Activated CD8-positive, alpha-beta T cell treated with anti-CD3 and anti-CD28 coated beads for 36 hours (primary cell): ENCODE results near the gene OR1N1. TPM values are rescaled to one million over a fixed set of nuclear protein-coding genes. Genes with fewer than 3 reads are reported as not detected.
"Not testable (repeated sequence)": the region's sequence is repeated elsewhere in the genome, so short reads cannot be mapped to it uniquely, and the experiment has no call there.

Experiments used
- ATAC-seq: fragments of 200-7000 bp; cut with Tn5 transposase; one replicate; pipeline ENCODE4 v1.10.0; 2021; ENCODE audit warnings: mild to moderate bottlenecking, moderate library complexity
- CTCF ChIA-PET: fragments of 350-600 bp; sonication (Branson Sonifier 250); formaldehyde crosslinking; loops from one replicate; lab custom pipeline; 2021; ENCODE audit warnings: antibody characterized with exemption; lab: Charles Lee
- POLR2A ChIA-PET: fragments of 350-600 bp; sonication (Branson Sonifier 250); formaldehyde crosslinking; loops from one replicate; lab custom pipeline; 2021; ENCODE audit warnings: antibody characterized with exemption; lab: Charles Lee
- DNase-seq: peaks from one replicate; pipeline ENCODE4 v3.0.0-alpha.2; 2020
- H3K27ac Mint-ChIP-seq: one replicate; pipeline ENCODE4 v1.8.0; 2021; ENCODE audit warnings: mild to moderate bottlenecking, mixed read lengths
- H3K27me3 Mint-ChIP-seq: one replicate; pipeline ENCODE4 v1.8.0; 2021; ENCODE audit warnings: mixed read lengths
- H3K36me3 Mint-ChIP-seq: one replicate; pipeline ENCODE4 v1.8.0; 2021; ENCODE audit warnings: low read depth, mixed read lengths
- H3K4me1 Mint-ChIP-seq: one replicate; pipeline ENCODE4 v1.8.0; 2021; ENCODE audit warnings: low read depth, mixed read lengths
- H3K4me3 Mint-ChIP-seq: one replicate; pipeline ENCODE4 v1.8.0; 2021; ENCODE audit warnings: mild to moderate bottlenecking, moderate library complexity, mixed read lengths
- H3K9me3 Mint-ChIP-seq: one replicate; pipeline ENCODE4 v1.8.0; 2021; ENCODE audit warnings: mixed read lengths
- intact Hi-C: fragments of 100-400 bp; cut with micrococcal nuclease; formaldehyde crosslinking; loops from one replicate; pipeline ENCODE4 v1.10.0; 2022
- total RNA-seq, 2 experiments: library from RNA; stranded (reverse); gene quantifications; one replicate each; pipeline ENCODE4 v1.2.3, GENCODE V29; 2021
- TF ChIP-seq, protein P1 (sequence below): fragments of 200-600 bp; IDR thresholded peaks from one replicate; pipeline ENCODE4 v1.8.0; 2022; ENCODE audit warnings: antibody characterized with exemption, mild to moderate bottlenecking

Gene OR1N1
- total RNA-seq, 2 experiments from 2014 or later, result not detected

DNA sequence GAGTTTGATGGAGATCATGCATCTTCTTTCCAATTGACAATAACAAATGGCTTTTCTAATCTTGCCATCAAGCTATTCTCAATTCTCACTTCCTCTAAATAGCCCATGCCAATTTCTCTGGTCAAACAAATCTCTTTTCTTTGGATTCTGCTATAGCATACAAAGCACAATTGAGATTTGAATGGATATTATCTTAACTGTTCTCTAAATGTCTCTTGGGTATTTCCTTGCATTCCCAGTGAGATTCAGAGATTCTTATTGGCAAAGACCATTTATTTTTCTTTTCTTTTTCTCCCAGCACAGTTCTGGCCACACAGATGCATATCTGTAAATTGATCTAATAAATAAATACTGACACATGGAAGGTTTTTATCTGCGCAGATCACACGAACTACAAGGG lies 25.7 kb upstream of the OR1N1 start, which contains the start of gene OR1N2:
TSS of gene OR1N2 (plus strand) at position 301 of the 400 bp plus-strand sequence. CDS start 100 bp downstream, outside the sequence.
- TF ChIP-seq, protein P1, sequence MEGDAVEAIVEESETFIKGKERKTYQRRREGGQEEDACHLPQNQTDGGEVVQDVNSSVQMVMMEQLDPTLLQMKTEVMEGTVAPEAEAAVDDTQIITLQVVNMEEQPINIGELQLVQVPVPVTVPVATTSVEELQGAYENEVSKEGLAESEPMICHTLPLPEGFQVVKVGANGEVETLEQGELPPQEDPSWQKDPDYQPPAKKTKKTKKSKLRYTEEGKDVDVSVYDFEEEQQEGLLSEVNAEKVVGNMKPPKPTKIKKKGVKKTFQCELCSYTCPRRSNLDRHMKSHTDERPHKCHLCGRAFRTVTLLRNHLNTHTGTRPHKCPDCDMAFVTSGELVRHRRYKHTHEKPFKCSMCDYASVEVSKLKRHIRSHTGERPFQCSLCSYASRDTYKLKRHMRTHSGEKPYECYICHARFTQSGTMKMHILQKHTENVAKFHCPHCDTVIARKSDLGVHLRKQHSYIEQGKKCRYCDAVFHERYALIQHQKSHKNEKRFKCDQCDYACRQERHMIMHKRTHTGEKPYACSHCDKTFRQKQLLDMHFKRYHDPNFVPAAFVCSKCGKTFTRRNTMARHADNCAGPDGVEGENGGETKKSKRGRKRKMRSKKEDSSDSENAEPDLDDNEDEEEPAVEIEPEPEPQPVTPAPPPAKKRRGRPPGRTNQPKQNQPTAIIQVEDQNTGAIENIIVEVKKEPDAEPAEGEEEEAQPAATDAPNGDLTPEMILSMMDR, result no peak
- Mint-ChIP-seq H3K27ac (no peak within 1 kb of the TSS), H3K4me3 (no peak within 1 kb of the TSS), H3K36me3 (no peaks in the 10 kb centered on the region), H3K4me1 (no peaks in the 10 kb centered on the region), H3K9me3 (no peaks in the 10 kb centered on the region), H3K27me3 (peaks cover 17% of the 10 kb centered on the region)
- intact Hi-C loops, result no loop called here
- CTCF ChIA-PET, result no interaction called here
- DNase-seq (no peak), ATAC-seq (no peak)
- POLR2A ChIA-PET, result interaction anchor here (1.2 kb wide), 1 partner anchor 23 kb away, joined by 3 read pairs; no protein-coding TSS in a partner anchor

DNA sequence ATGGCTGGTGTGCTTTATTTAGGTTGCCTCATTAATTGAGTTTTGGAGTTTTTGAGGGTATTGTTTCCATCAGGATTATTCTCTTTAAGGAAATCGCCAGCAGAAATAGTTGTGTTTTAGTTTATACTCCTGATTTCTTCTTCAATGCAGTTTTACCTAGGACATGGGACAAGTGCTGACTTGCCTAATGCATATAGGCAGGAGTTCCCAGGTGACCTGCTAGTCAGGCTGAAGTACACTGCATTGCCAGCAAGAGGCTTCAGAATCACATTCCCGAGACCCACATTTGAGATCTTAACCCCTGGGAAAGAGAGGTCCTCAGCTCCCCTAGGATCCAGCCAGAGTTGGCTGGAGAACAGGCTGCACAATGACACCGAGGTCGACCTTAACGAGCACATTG lies 24.3 kb upstream of the OR1N1 start:
- DNase-seq (no peak), ATAC-seq (no peak)
- Mint-ChIP-seq H3K36me3 (no peaks in the 10 kb centered on the region), H3K27me3 (peaks cover 22% of the 10 kb centered on the region), H3K4me1 (no peaks in the 10 kb centered on the region), H3K27ac (no peak overlapping the region), H3K9me3 (no peaks in the 10 kb centered on the region), H3K4me3 (no peak overlapping the region)
- ChIA-PET POLR2A (no interaction called here), CTCF (no interaction called here)
- TF ChIP-seq, protein P1, result no peak
- intact Hi-C loops, result no loop called here

DNA sequence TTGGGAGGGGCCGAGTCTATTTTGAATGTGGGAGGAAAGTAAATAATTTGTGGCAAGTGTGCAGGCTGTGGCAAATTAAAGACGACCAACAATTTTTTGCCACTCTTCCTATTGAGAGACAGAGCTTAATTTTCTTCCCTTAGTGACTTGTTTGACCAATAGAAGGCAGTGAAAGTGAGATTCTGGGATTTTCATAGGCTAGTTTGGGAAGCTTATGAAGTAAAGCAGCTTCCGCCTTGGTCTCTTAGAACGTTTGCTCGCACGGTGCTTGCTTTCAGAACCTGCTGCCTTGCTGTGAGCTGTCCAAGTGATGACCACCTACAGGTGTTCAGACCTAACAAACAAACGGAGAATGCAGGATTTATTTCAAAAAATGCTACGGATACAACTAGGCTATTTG lies 19.1 kb upstream of the OR1N1 start:
- Mint-ChIP-seq H3K27ac (no peak overlapping the region), H3K4me3 (no peak overlapping the region), H3K4me1 (no peaks in the 10 kb centered on the region), H3K9me3 (no peaks in the 10 kb centered on the region), H3K36me3 (no peaks in the 10 kb centered on the region), H3K27me3 (peaks cover 16% of the 10 kb centered on the region)
- ChIA-PET CTCF (no interaction called here), POLR2A (no interaction called here)
- ATAC-seq (no peak), DNase-seq (no peak)
- TF ChIP-seq, protein P1, result no peak
- intact Hi-C loops, result no loop called here

DNA sequence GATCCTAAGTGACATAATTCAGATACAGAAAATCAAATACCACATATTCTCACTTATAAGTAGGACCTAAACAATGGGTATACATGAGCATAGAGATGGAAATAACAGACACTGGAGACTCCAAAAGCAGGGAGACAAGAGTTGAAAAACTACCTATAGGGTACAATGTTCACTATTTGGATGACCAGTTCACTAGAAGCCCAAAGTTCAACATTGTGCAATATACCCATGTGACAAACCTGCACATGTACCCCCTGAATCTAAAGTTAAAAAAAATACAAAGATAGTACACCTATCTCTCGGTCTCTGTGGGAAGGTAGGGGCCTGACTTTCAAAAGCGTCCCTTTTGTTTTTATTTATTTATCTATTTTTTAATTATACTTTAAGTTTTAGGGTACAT lies 11.7 kb upstream of the OR1N1 start:
- ChIA-PET CTCF (no interaction called here), POLR2A (no interaction called here)
- Mint-ChIP-seq H3K4me1 (no peaks in the 10 kb centered on the region), H3K4me3 (no peak overlapping the region), H3K27me3 (peaks cover 4% of the 10 kb centered on the region), H3K27ac (no peak overlapping the region), H3K9me3 (peaks cover 6% of the 10 kb centered on the region), H3K36me3 (no peaks in the 10 kb centered on the region)
- ATAC-seq, result no peak
- no peak for DNase-seq
- intact Hi-C loops, result no loop called here
- TF ChIP-seq, protein P1, result no peak

DNA sequence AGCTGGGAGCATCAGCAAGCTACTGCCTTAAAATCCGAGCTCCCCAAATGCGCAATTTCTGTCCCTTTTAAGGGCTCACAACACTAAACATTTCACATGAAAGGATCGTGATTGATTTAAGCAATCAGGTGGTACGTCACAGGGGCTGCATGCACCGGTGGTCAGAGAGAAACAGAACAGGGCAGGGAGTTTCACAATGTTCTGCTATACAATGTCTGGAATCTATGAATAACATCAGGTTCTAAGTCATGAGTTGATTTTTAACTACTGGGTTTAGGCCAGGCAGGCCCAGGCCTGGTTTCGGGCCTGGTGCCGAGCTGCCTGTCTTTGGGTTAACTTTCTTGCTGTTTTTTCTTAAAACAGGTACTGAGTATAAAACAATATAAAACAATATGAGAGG lies 10.0 kb upstream of the OR1N1 start:
- H3K27ac Mint-ChIP-seq, intact Hi-C loops, ATAC-seq, CTCF ChIA-PET, H3K27me3 Mint-ChIP-seq, H3K4me3 Mint-ChIP-seq, POLR2A ChIA-PET, H3K4me1 Mint-ChIP-seq, DNase-seq, H3K9me3 Mint-ChIP-seq, H3K36me3 Mint-ChIP-seq: not testable (repeated sequence)

DNA sequence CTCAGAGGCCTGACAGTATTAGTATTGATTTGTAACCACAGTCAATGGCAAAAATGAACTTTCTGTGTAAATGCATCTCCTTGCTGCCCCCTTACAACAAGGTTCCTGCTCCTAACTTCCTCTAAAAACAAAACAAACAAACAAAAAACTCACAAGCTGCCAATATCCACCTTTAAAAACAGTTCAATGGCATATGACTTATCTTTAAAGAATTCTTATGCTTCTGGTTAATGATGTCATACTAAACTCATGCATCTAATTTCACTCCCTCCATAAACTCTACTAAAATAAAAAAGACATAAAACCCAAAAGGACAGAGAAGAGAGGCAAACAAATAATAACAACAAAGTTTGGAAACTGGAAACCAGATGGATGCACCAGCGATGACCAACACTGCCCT lies 9.0 kb upstream of the OR1N1 start:
- DNase-seq, result no peak
- Mint-ChIP-seq H3K27me3 (no peaks in the 10 kb centered on the region), H3K4me1 (no peaks in the 10 kb centered on the region), H3K36me3 (no peaks in the 10 kb centered on the region), H3K27ac (no peak overlapping the region), H3K4me3 (no peak overlapping the region), H3K9me3 (peaks cover 6% of the 10 kb centered on the region)
- TF ChIP-seq, protein P1, result no peak
- POLR2A ChIA-PET, result no interaction called here
- no peak for ATAC-seq
- intact Hi-C loops, result no loop called here
- CTCF ChIA-PET, result no interaction called here

DNA sequence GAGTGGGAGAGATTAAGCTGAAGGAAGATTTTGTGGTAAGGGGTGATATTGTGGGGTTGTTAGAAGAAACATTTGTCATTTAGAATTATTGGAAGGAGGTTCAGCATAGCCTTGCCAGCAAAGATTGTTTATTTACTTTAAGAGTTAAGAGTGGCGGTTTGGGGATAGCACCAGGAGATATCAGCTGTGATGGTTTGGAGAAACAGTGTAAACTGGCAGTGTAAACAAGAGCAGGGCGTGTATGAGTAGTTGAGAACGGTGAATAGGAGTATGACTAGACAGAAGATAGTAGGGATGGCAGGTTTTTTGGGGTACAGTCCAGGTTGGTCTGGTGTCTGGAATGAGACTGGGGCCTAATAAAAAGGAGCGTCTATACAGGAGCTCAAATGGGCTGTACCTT lies 4.1 kb upstream of the OR1N1 start:
- H3K4me3 Mint-ChIP-seq, H3K27ac Mint-ChIP-seq, DNase-seq, H3K36me3 Mint-ChIP-seq, POLR2A ChIA-PET, intact Hi-C loops, H3K9me3 Mint-ChIP-seq, H3K4me1 Mint-ChIP-seq, ATAC-seq, H3K27me3 Mint-ChIP-seq: not testable (repeated sequence)
- CTCF ChIA-PET, result interaction anchor here (2.6 kb wide), 1 partner anchor 65 kb away, joined by 7 read pairs; no protein-coding TSS in a partner anchor
